A673 (cell line): Measurements from ENCODE around the gene EIF3K. TPM values are rescaled to one million over a fixed set of nuclear protein-coding genes. Genes with fewer than 3 reads are reported as not detected.

Experiments used
- BruUV-seq: library from RNA; stranded (reverse); fragments of 400-500 nt; replicated peaks from 2 replicates; lab custom pipeline; 2021; lab: Mats Ljungman, UMichigan
- CTCF ChIA-PET: fragments of 300-600 bp; sonication (Branson Sonifier 250); formaldehyde crosslinking; loops from one replicate; lab custom pipeline; 2022; ENCODE audit warnings: antibody characterized with exemption; lab: Charles Lee
- POLR2A ChIA-PET: fragments of 300-600 bp; sonication (Branson Sonifier 250); formaldehyde crosslinking; loops from one replicate; lab custom pipeline; 2022; ENCODE audit warnings: antibody characterized with exemption; ENCODE audit not compliant: low non-redundant PET; lab: Charles Lee
- DNase-seq: peaks from one replicate; pipeline ENCODE4 v3.0.0-alpha.2; 2015; ENCODE audit warnings: low spot score
- H3K27ac ChIP-seq: fragments of 200-600 bp; sonication (generic); 2 replicates; pipeline ENCODE4 v1.5.1; 2016; ENCODE audit warnings: mixed run types, low read depth, mild to moderate bottlenecking, mixed read lengths, antibody characterized with exemption, low read length; ENCODE audit not compliant: poor library complexity, severe bottlenecking
- H3K27me3 ChIP-seq: fragments of 200-600 bp; sonication (generic); replicated peaks from 2 replicates; pipeline ENCODE4 v1.6.1; 2017; ENCODE audit warnings: mixed run types, low read depth, mild to moderate bottlenecking, mixed read lengths, antibody characterized with exemption, low read length; ENCODE audit not compliant: insufficient read depth, poor library complexity
- H3K36me3 ChIP-seq: fragments of 200-600 bp; sonication (generic); 2 replicates; pipeline ENCODE4 v1.6.1; 2016; ENCODE audit warnings: mixed run types, mild to moderate bottlenecking, mixed read lengths, antibody characterized with exemption, low read length; ENCODE audit not compliant: insufficient read depth, poor library complexity, severe bottlenecking
- H3K4me1 ChIP-seq: fragments of 200-600 bp; sonication (generic); 2 replicates; pipeline ENCODE4 v1.6.1; 2017; ENCODE audit warnings: mixed run types, mild to moderate bottlenecking, mixed read lengths, antibody characterized with exemption, low read length; ENCODE audit not compliant: insufficient read depth, poor library complexity, severe bottlenecking
- H3K4me3 ChIP-seq: fragments of 200-600 bp; sonication (generic); 2 replicates; pipeline ENCODE4 v1.5.1; 2016; ENCODE audit warnings: low read depth, mixed run types, mild to moderate bottlenecking, mixed read lengths, low read length; ENCODE audit not compliant: poor library complexity, severe bottlenecking
- H3K9me3 ChIP-seq: fragments of 200-600 bp; sonication (generic); 2 replicates; pipeline ENCODE4 v1.6.1; 2016; ENCODE audit warnings: mixed run types, low read depth, mild to moderate bottlenecking, mixed read lengths, antibody characterized with exemption, low read length; ENCODE audit not compliant: poor library complexity, severe bottlenecking
- EZH2 ChIP-seq: fragments of 200-600 bp; sonication (generic); IDR thresholded peaks from 2 replicates; pipeline ENCODE4 v1.6.1; 2017; ENCODE audit warnings: borderline replicate concordance, low read depth, mild to moderate bottlenecking, mixed read lengths, antibody characterized with exemption, low read length; ENCODE audit not compliant: poor library complexity, severe bottlenecking
- intact Hi-C: fragments of 100-400 bp; cut with micrococcal nuclease; formaldehyde crosslinking; loops from one replicate; pipeline ENCODE4 v1.10.0; 2022; ENCODE audit not compliant: unreplicated experiment
- total RNA-seq: library from RNA; stranded (reverse); gene quantifications from 2 replicates; pipeline ENCODE4 v1.2.3, GENCODE V29; 2021
- TF ChIP-seq, protein P1 (sequence below): fragments of 300-800, 200-600 bp; sonication (generic); conservative IDR thresholded peaks from 2 replicates; pipeline ENCODE4 v1.5.1; 2017; ENCODE audit warnings: low read depth, mild to moderate bottlenecking, antibody characterized with exemption, low read length, moderate library complexity, mixed read lengths

The EIF3K gene
- total RNA-seq, 1 experiment from 2014 or later, result 316 TPM

DNA sequence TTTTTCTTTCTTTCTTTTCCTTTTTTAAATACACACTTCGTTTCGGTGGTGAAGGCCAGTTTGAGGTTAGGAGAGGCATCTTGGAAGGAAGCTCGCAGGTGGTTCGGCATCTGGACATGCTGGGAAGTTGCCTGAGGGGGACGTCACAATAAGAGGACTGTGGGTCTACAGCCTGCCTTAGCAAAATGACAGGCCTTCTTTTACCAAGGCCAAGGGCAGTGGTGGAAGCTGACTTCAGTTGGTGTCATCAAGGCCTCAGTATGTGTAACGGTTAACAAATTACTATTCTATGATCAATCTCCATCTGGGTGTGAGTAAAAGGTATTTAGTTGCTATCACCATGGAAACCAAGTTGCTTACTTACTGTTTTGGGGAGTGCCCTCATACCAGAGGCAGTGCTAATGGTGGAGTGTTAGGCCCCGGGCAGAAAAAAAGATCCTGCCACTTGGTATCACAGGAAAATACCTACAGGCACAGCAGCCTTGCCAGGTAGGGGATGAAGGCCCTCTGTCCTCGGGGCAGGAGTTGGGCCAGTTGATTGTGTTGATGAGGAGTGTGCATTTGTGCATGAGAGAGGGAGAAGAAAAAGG lies 38.7 kb downstream of the EIF3K start:
- Histone ChIP-seq H3K27ac (peak overlapping the region; percentile 70), H3K27me3 (no peaks in the 10 kb centered on the region), H3K4me3 (no peak overlapping the region), H3K36me3 (no peaks in the 10 kb centered on the region), H3K9me3 (no peaks in the 10 kb centered on the region), H3K4me1 (peaks cover 65% of the 10 kb centered on the region)
- intact Hi-C loops, result no loop called here
- BruUV-seq, result no TSS peak
- no peak for TF ChIP-seq EZH2
- TF ChIP-seq, protein P1, sequence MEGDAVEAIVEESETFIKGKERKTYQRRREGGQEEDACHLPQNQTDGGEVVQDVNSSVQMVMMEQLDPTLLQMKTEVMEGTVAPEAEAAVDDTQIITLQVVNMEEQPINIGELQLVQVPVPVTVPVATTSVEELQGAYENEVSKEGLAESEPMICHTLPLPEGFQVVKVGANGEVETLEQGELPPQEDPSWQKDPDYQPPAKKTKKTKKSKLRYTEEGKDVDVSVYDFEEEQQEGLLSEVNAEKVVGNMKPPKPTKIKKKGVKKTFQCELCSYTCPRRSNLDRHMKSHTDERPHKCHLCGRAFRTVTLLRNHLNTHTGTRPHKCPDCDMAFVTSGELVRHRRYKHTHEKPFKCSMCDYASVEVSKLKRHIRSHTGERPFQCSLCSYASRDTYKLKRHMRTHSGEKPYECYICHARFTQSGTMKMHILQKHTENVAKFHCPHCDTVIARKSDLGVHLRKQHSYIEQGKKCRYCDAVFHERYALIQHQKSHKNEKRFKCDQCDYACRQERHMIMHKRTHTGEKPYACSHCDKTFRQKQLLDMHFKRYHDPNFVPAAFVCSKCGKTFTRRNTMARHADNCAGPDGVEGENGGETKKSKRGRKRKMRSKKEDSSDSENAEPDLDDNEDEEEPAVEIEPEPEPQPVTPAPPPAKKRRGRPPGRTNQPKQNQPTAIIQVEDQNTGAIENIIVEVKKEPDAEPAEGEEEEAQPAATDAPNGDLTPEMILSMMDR, result no peak
- DNase-seq, result no peak
- ChIA-PET POLR2A (no interaction called here), CTCF (no interaction called here)

- no TSS peak for BruUV-seq
- no peak overlapping the region for H3K4me3 ChIP-seq
- H3K9me3 ChIP-seq, result no peaks in the 10 kb centered on the region
- peak; percentile 70 for DNase-seq
- intact Hi-C loops, result no loop called here
- no peaks in the 10 kb centered on the region for H3K27me3 ChIP-seq
- H3K36me3 ChIP-seq, result no peaks in the 10 kb centered on the region
- H3K4me1 ChIP-seq, result peaks cover 70% of the 10 kb centered on the region
- ChIA-PET POLR2A (no interaction called here), CTCF (no interaction called here)
- peak overlapping the region; percentile 70 for H3K27ac ChIP-seq
- TF ChIP-seq, protein P1, result no peak
Measured at GRCh38 chr19:38658462-38659306, 39.7 kb downstream of the EIF3K start.

- ChIA-PET POLR2A (no interaction called here), CTCF (no interaction called here)
- H3K36me3 ChIP-seq, result no peaks in the 10 kb centered on the region
- peak overlapping the region; percentile 18 for H3K27ac ChIP-seq
- no peak for DNase-seq
- H3K9me3 ChIP-seq, result no peaks in the 10 kb centered on the region
- no peaks in the 10 kb centered on the region for H3K27me3 ChIP-seq
- H3K4me3 ChIP-seq, result no peak overlapping the region
- intact Hi-C loops, result no loop called here
- H3K4me1 ChIP-seq, result peaks cover 74% of the 10 kb centered on the region
- BruUV-seq, result no TSS peak
- no peak for TF ChIP-seq EZH2
- TF ChIP-seq, protein P1, result no peak
Measured at GRCh38 chr19:38660724-38661123, 41.7 kb downstream of the EIF3K start.
